HEK293 (cell line): ENCODE measurements around the gene TACC2.

Experiments
- CTCF ChIA-PET: fragments of 350-600 bp; formaldehyde crosslinking; extraction: SDS; loops from one replicate; lab custom pipeline; 2021; ENCODE audit warnings: antibody characterized with exemption; lab: Yijun Ruan, JAX
- POLR2A ChIA-PET: fragments of 300-600 bp; formaldehyde crosslinking; extraction: SDS; loops from one replicate; lab custom pipeline; 2020; ENCODE audit warnings: antibody characterized with exemption, inconsistent platforms; lab: Yijun Ruan, JAX
- H3K27ac ChIP-seq: fragments of 200-500 bp; sonication (Bioruptor generic); 2 replicates; pipeline ENCODE4 v1.5.1; 2014; ENCODE audit warnings: low read depth, low read length, control low read depth, inconsistent platforms; ENCODE audit errors: extremely low read depth
- H3K36me3 ChIP-seq, 2 experiments: fragments of 200-500 bp in 1 of 2; sonication (Bioruptor generic) in 1 of 2; 1 replicate in 1 of 2; 2 replicates in 1 of 2; pipeline ENCODE4 v1.5.1; 2014 to 2017; ENCODE audit warnings: inconsistent platforms in 2 of 2, low read length in 2 of 2; ENCODE audit not compliant: control insufficient read depth in 2 of 2, insufficient read depth in 1 of 2
- H3K4me1 ChIP-seq: fragments of 200-500 bp; sonication (Bioruptor generic); 2 replicates; pipeline ENCODE4 v1.5.1; 2014; ENCODE audit warnings: mild to moderate bottlenecking, low read length, inconsistent platforms; ENCODE audit not compliant: control insufficient read depth, insufficient read depth
- H3K4me3 ChIP-seq: 2 replicates; pipeline ENCODE4 v1.5.1; 2011; ENCODE audit warnings: low read depth, mild to moderate bottlenecking, control low read depth, low read length, moderate library complexity
- H3K9me3 ChIP-seq: fragments of 200-500 bp; sonication (Bioruptor generic); 2 replicates; pipeline ENCODE4 v1.5.1; 2014; ENCODE audit warnings: low read depth, low read length, inconsistent platforms; ENCODE audit not compliant: control insufficient read depth, insufficient read depth
- GLI4 ChIP-seq: fragments of 450-650 bp; formaldehyde crosslinking; IDR thresholded peaks from 2 replicates; pipeline ENCODE4 v1.5.1; 2016; ENCODE audit warnings: missing biosample characterization, missing genetic modification characterization
- HOXD13 ChIP-seq: sonication (generic); formaldehyde crosslinking; IDR thresholded peaks from 2 replicates; pipeline ENCODE4 v1.8.0; 2022; ENCODE audit warnings: missing genetic modification reagents, borderline replicate concordance
- KLF8 ChIP-seq: fragments of 450-650 bp; formaldehyde crosslinking; IDR thresholded peaks from 2 replicates; pipeline ENCODE4 v1.5.1; 2016; ENCODE audit warnings: missing biosample characterization, missing genetic modification characterization
- TCF7L2 ChIP-seq: IDR thresholded peaks from 2 replicates; pipeline ENCODE4 v1.6.1; 2011; ENCODE audit warnings: low read depth, mild to moderate bottlenecking, inconsistent platforms, low read length, moderate library complexity, borderline replicate concordance
- ZEB2 ChIP-seq: fragments of 450-650 bp; formaldehyde crosslinking; IDR thresholded peaks from 2 replicates; pipeline ENCODE4 v1.5.1; 2016; ENCODE audit warnings: missing biosample characterization, missing genetic modification characterization
- ZFP41 ChIP-seq: fragments of 450-650 bp; formaldehyde crosslinking; IDR thresholded peaks from 2 replicates; pipeline ENCODE4 v1.5.1; 2016; ENCODE audit warnings: missing biosample characterization, missing genetic modification characterization, borderline replicate concordance
- ZFP69B ChIP-seq: fragments of 450-650 bp; formaldehyde crosslinking; IDR thresholded peaks from 2 replicates; pipeline ENCODE4 v1.5.1; 2016; ENCODE audit warnings: missing biosample characterization, missing genetic modification characterization
- ZNF2 ChIP-seq: fragments of 450-650 bp; formaldehyde crosslinking; IDR thresholded peaks from 2 replicates; pipeline ENCODE4 v1.5.1; 2016; ENCODE audit warnings: missing biosample characterization, missing genetic modification characterization
- ZNF221 ChIP-seq: fragments of 450-650 bp; formaldehyde crosslinking; IDR thresholded peaks from 2 replicates; pipeline ENCODE4 v1.5.1; 2017; ENCODE audit warnings: missing biosample characterization, missing genetic modification characterization, borderline replicate concordance
- ZNF223 ChIP-seq: fragments of 450-650 bp; formaldehyde crosslinking; IDR thresholded peaks from 2 replicates; pipeline ENCODE4 v1.5.1; 2016; ENCODE audit warnings: missing biosample characterization, missing genetic modification characterization
- ZNF274 ChIP-seq, 2 experiments: fragments of 200-500 bp in 1 of 2; fragments of 450-650 bp in 1 of 2; sonication (Bioruptor generic) in 1 of 2; formaldehyde crosslinking in 1 of 2; IDR thresholded peaks; 2 replicates each; pipeline versions ENCODE4 v1.5.1 to v1.6.1; 2014 to 2016; ENCODE audit warnings: borderline replicate concordance in 1 of 2, inconsistent platforms in 1 of 2, low read length in 1 of 2, missing biosample characterization in 1 of 2, missing genetic modification characterization in 1 of 2
- ZNF354C ChIP-seq: fragments of 450-650 bp; formaldehyde crosslinking; IDR thresholded peaks from 2 replicates; pipeline ENCODE4 v1.5.1; 2016; ENCODE audit warnings: missing biosample characterization, missing genetic modification characterization, low read depth, borderline replicate concordance
- ZNF391 ChIP-seq: fragments of 450-650 bp; formaldehyde crosslinking; IDR thresholded peaks from 2 replicates; pipeline ENCODE4 v1.5.1; 2016; ENCODE audit warnings: low read depth, missing biosample characterization, missing genetic modification characterization, borderline replicate concordance
- ZNF530 ChIP-seq: fragments of 450-650 bp; formaldehyde crosslinking; IDR thresholded peaks from 2 replicates; pipeline ENCODE4 v1.5.1; 2016; ENCODE audit warnings: low read depth, missing biosample characterization, missing genetic modification characterization
- ZNF544 ChIP-seq: fragments of 450-650 bp; formaldehyde crosslinking; IDR thresholded peaks from 2 replicates; pipeline ENCODE4 v1.5.0; 2017; ENCODE audit warnings: missing biosample characterization, missing genetic modification characterization
- ZNF561 ChIP-seq: fragments of 450-650 bp; IDR thresholded peaks from 2 replicates; pipeline ENCODE4 v1.5.1; 2018; ENCODE audit warnings: missing biosample characterization, missing genetic modification characterization, borderline replicate concordance
- ZNF658 ChIP-seq: fragments of 450-650 bp; formaldehyde crosslinking; IDR thresholded peaks from 2 replicates; pipeline ENCODE4; 2016; ENCODE audit warnings: missing biosample characterization, missing genetic modification characterization
- ZNF707 ChIP-seq: fragments of 450-650 bp; formaldehyde crosslinking; IDR thresholded peaks from 2 replicates; pipeline ENCODE4 v1.5.1; 2016; ENCODE audit warnings: missing biosample characterization, missing genetic modification characterization
- ZNF776 ChIP-seq: fragments of 450-650 bp; formaldehyde crosslinking; IDR thresholded peaks from 2 replicates; pipeline ENCODE4 v1.5.0; 2017; ENCODE audit warnings: missing biosample characterization, missing genetic modification characterization, borderline replicate concordance
- ZSCAN23 ChIP-seq: fragments of 450-650 bp; formaldehyde crosslinking; IDR thresholded peaks from 2 replicates; pipeline ENCODE4 v1.5.1; 2016; ENCODE audit warnings: missing biosample characterization, missing genetic modification characterization
- TF ChIP-seq, protein P1 (sequence below): fragments of 450-650 bp; formaldehyde crosslinking; IDR thresholded peaks from 2 replicates; pipeline ENCODE4 v1.5.1; 2016; ENCODE audit warnings: missing biosample characterization, missing genetic modification characterization, borderline replicate concordance
- TF ChIP-seq, protein P2 (sequence below): fragments of 450-650 bp; formaldehyde crosslinking; conservative IDR thresholded peaks from 2 replicates; pipeline ENCODE4 v1.5.1; 2016; ENCODE audit warnings: low read depth, missing biosample characterization, missing genetic modification characterization
- TF ChIP-seq, protein P3 (sequence below): fragments of 450-650 bp; formaldehyde crosslinking; IDR thresholded peaks from 2 replicates; pipeline ENCODE4 v1.5.1; 2016; ENCODE audit warnings: missing biosample characterization, missing genetic modification characterization

TACC2 gene

DNA sequence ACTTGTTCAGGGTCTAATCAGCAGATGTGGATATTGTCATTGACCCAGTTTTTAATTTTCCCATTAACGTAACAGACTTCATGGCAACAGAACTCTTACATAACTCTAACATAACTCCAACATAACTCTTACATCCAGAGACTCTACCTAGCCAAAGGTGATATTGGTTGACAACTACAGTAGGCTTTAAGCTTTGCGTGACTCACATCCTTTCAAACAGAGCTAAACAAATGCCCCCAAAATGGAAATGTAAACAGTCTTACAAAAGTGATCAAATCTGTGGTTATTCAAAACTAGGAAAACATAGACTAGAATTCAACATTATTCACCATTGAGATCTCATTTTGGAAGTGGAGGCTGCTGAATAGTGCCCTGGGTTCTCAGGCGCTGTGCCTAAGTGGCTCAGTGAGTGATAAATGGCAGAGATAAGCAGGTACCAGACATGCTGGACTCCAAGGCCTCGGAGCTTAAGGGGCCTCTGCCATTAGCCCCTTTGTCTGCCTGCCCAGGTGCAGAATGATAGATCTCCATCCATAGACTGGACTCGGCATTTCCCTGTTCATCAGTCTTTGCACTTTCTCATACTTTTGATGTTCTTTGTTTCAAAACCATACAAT lies 247.8 kb downstream of the TACC2 start (continued):
- TF ChIP-seq, protein P1, sequence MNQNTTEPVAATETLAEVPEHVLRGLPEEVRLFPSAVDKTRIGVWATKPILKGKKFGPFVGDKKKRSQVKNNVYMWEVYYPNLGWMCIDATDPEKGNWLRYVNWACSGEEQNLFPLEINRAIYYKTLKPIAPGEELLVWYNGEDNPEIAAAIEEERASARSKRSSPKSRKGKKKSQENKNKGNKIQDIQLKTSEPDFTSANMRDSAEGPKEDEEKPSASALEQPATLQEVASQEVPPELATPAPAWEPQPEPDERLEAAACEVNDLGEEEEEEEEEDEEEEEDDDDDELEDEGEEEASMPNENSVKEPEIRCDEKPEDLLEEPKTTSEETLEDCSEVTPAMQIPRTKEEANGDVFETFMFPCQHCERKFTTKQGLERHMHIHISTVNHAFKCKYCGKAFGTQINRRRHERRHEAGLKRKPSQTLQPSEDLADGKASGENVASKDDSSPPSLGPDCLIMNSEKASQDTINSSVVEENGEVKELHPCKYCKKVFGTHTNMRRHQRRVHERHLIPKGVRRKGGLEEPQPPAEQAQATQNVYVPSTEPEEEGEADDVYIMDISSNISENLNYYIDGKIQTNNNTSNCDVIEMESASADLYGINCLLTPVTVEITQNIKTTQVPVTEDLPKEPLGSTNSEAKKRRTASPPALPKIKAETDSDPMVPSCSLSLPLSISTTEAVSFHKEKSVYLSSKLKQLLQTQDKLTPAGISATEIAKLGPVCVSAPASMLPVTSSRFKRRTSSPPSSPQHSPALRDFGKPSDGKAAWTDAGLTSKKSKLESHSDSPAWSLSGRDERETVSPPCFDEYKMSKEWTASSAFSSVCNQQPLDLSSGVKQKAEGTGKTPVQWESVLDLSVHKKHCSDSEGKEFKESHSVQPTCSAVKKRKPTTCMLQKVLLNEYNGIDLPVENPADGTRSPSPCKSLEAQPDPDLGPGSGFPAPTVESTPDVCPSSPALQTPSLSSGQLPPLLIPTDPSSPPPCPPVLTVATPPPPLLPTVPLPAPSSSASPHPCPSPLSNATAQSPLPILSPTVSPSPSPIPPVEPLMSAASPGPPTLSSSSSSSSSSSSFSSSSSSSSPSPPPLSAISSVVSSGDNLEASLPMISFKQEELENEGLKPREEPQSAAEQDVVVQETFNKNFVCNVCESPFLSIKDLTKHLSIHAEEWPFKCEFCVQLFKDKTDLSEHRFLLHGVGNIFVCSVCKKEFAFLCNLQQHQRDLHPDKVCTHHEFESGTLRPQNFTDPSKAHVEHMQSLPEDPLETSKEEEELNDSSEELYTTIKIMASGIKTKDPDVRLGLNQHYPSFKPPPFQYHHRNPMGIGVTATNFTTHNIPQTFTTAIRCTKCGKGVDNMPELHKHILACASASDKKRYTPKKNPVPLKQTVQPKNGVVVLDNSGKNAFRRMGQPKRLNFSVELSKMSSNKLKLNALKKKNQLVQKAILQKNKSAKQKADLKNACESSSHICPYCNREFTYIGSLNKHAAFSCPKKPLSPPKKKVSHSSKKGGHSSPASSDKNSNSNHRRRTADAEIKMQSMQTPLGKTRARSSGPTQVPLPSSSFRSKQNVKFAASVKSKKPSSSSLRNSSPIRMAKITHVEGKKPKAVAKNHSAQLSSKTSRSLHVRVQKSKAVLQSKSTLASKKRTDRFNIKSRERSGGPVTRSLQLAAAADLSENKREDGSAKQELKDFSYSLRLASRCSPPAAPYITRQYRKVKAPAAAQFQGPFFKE (tag by site-specific recombination) = no peak
- TF ChIP-seq HOXD13 = no peak
- TF ChIP-seq ZFP41 (tag by site-specific recombination) = no peak
- no peak for TF ChIP-seq ZNF561 (tag by site-specific recombination)
- TF ChIP-seq ZNF658 = no peak
- TF ChIP-seq, protein P2, sequence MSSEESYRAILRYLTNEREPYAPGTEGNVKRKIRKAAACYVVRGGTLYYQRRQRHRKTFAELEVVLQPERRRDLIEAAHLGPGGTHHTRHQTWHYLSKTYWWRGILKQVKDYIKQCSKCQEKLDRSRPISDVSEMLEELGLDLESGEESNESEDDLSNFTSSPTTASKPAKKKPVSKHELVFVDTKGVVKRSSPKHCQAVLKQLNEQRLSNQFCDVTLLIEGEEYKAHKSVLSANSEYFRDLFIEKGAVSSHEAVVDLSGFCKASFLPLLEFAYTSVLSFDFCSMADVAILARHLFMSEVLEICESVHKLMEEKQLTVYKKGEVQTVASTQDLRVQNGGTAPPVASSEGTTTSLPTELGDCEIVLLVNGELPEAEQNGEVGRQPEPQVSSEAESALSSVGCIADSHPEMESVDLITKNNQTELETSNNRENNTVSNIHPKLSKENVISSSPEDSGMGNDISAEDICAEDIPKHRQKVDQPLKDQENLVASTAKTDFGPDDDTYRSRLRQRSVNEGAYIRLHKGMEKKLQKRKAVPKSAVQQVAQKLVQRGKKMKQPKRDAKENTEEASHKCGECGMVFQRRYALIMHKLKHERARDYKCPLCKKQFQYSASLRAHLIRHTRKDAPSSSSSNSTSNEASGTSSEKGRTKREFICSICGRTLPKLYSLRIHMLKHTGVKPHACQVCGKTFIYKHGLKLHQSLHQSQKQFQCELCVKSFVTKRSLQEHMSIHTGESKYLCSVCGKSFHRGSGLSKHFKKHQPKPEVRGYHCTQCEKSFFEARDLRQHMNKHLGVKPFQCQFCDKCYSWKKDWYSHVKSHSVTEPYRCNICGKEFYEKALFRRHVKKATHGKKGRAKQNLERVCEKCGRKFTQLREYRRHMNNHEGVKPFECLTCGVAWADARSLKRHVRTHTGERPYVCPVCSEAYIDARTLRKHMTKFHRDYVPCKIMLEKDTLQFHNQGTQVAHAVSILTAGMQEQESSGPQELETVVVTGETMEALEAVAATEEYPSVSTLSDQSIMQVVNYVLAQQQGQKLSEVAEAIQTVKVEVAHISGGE = no peak
- no peak for TF ChIP-seq ZFP69B
- no peak for TF ChIP-seq ZNF707 (tag by site-specific recombination)
- TF ChIP-seq ZNF530 (tag by site-specific recombination) = no peak

DNA sequence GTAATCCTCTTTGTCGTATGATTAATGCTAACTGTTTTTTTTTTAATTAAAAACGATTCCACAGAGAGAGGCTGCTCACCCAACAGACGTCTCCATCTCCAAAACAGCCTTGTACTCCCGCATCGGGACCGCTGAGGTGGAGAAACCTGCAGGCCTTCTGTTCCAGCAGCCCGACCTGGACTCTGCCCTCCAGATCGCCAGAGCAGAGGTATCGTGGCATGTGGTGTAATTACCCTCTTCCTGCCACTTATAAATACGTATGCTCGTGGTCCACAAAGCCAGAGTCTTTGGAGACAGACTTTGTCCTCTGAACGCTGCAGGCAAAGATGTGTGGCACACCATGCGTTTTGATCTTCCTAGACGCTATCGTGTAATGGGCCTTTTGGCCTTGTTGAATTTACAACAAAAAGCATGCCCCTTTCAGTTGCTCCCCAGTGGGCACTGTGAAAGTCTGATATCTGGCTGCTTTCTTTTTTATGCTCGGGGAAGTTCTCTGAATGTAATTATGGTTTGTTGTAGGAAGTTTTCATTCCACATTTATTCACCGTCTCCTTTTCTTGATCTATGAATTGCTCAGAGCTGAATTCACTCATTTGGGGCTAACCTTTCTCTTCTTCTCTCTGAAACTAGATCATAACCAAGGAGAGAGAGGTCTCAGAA lies 248.5 kb downstream of the TACC2 start:
- POLR2A ChIA-PET = no interaction called here
- CTCF ChIA-PET = interaction anchor here (0.5 to 1.2 kb wide), 2 partner anchors 31 to 204 kb away, joined by 3 to 4 read pairs; no protein-coding TSS in a partner anchor
- Histone ChIP-seq H3K27ac (no peak overlapping the region), H3K9me3 (no peaks in the 10 kb centered on the region), H3K36me3 (peaks cover 0 to 16% of the 10 kb centered on the region in 2 experiments; a peak in 2 of 3 replicates), H3K4me3 (no peak overlapping the region), H3K4me1 (no peaks in the 10 kb centered on the region)
- TF ChIP-seq, protein P3, sequence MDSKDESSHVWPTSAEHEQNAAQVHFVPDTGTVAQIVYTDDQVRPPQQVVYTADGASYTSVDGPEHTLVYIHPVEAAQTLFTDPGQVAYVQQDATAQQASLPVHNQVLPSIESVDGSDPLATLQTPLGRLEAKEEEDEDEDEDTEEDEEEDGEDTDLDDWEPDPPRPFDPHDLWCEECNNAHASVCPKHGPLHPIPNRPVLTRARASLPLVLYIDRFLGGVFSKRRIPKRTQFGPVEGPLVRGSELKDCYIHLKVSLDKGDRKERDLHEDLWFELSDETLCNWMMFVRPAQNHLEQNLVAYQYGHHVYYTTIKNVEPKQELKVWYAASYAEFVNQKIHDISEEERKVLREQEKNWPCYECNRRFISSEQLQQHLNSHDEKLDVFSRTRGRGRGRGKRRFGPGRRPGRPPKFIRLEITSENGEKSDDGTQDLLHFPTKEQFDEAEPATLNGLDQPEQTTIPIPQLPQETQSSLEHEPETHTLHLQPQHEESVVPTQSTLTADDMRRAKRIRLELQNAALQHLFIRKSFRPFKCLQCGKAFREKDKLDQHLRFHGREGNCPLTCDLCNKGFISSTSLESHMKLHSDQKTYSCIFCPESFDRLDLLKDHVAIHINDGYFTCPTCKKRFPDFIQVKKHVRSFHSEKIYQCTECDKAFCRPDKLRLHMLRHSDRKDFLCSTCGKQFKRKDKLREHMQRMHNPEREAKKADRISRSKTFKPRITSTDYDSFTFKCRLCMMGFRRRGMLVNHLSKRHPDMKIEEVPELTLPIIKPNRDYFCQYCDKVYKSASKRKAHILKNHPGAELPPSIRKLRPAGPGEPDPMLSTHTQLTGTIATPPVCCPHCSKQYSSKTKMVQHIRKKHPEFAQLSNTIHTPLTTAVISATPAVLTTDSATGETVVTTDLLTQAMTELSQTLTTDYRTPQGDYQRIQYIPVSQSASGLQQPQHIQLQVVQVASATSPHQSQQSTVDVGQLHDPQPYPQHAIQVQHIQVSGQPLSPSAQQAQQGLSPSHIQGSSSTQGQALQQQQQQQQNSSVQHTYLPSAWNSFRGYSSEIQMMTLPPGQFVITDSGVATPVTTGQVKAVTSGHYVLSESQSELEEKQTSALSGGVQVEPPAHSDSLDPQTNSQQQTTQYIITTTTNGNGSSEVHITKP (tag by site-specific recombination) = no peak
- TF ChIP-seq ZNF544 (tag by site-specific recombination) (no peak), ZNF223 (tag by site-specific recombination) (no peak), GLI4 (tag by site-specific recombination) (no peak), ZNF354C (tag by site-specific recombination) (no peak), ZSCAN23 (tag by site-specific recombination) (no peak), ZNF221 (tag by site-specific recombination) (no peak), TCF7L2 (no peak), ZNF776 (no peak), ZEB2 (tag by site-specific recombination) (no peak), ZNF274 (IDR thresholded peaks at IDR 0.05; ENCODE audit: low read length) (no peak), ZNF274 (tag by site-specific recombination; IDR thresholded peaks at IDR 0.05; ENCODE audit: borderline replicate concordance) (no peak), ZNF2 (tag by site-specific recombination) (no peak), KLF8 (tag by site-specific recombination) (no peak), ZNF391 (tag by site-specific recombination) (no peak)
